ENCODE measurements around the gene TOMM40.

- TF ChIP-seq CTCF (IDR thresholded peaks at IDR 0.05) = no peak
- TF ChIP-seq POLR2A (IDR thresholded peaks at IDR 0.05) = no peak
These were observed 9.5 kb downstream of the TOMM40 start for GRCh38 chr19:44900328-44901244.

Data from right lobe of liver (tissue), 4 donors.